ENCODE measurements around the gene DYSF.

The DYSF gene

DNA sequence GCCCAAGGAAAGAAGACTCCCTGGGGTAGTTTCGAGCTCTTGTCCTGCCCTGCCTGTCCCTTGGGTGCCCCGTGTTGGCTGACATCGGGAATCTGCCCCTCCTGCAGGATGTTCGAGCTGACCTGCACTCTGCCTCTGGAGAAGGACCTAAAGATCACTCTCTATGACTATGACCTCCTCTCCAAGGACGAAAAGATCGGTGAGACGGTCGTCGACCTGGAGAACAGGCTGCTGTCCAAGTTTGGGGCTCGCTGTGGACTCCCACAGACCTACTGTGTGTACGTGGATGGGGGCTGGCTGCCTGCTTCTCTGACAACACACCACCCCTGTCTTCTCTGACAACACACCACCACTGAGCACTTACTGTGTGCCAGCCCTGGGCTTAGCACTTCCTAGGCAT is 210.8 kb downstream of the DYSF start:
- no peak for DNase-seq

DNA sequence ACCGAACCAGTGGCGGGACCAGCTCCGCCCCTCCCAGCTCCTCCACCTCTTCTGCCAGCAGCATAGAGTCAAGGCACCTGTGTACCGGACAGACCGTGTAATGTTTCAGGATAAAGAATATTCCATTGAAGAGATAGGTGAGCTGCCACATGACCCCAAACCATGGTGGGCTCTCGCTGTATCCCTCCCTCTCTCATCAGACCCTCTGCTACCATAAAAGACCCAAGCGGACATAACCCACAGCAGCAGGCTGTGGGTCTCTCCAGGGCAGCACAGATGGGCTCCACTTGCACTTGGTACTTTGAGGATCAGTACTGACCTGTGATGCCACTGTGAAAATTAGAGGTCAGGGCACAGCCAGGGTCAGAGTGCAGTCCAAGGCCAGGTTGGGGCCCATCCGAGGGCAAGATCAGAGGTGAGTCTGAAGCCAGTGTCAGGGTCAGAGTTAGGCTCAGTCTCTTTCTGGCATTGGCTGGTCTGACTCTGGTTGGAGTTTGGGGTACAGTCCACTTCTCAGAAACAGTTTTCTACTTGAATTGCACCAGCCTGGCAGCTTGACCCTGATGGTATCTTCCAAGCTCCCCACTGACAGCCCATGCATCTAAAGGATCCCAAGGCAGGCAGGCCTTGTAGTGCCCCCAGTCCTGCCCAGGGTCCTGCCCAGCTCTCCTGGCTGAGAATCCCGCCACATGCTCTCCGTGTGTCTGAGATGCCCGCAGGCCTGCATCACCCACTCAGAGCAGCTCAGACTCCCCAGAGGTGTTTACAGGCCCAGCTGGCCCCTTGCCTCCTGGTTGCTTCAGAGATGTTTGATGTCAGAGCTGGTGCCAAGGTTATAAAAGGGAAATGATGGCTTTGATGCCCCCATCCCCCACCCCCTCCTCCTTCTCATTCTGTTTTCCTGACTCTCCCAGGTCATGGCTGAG is 212.1 kb downstream of the DYSF start:
- DNase-seq: no peak

DNA sequence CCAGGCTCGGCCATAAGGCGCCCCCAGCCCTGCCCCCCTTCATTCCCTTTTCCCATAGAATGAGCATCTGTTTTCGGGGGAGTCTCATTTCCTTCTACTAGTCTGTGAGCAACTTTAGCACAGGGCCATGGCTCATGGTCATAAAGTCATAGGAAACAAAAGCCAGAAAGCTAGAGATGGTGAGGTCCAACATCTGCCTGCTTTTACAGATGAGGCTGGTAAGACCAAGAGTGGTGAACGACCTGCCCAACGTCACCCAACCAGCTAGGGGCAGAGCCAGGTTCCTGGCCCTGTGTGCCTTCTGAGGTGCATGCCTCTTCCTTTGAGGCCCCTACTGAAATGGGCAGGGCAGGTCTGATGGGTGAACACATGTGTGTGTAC is 212.7 kb downstream of the DYSF start:
- no peak for DNase-seq

DNA sequence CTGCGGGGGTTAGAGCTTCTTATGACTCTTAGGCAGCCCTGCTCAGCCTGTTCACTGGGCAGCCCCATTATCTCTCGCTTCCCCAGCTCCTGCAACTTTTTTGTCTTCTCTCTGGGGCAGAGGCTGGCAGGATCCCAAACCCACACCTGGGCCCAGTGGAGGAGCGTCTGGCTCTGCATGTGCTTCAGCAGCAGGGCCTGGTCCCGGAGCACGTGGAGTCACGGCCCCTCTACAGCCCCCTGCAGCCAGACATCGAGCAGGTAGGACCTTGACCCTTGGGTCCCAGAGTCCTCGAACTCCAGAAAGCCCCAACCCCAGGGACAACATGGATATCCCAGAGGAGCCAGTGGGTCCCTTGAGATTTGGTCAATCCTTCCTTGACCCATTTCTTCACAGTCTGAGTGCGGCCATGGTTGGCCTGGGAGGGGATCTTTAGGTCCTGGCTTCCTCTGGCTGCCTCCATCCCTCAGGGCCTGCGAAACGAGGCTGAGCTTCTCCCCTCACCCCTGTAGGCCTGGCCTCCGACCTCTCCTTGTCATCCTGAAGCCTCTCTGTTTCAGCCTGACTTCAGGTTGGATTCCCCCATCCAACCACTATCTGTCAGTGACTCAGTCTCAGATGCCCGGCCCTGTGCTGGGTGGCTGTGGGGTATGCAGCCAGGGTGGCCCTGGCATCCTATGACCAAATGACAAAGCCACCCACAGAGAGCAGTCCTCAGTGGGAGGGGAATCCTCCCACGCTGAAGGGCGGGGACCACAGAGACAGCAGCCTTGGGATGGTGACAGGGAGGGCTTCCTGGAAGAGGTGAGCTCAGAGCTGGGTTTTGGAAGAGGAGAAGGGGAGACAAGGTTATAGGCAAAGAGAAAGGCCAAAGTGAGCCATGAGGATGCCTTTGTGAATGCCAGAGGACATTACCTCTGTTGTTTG is 214.2 kb downstream of the DYSF start:
- DNase-seq: no peak

DNA sequence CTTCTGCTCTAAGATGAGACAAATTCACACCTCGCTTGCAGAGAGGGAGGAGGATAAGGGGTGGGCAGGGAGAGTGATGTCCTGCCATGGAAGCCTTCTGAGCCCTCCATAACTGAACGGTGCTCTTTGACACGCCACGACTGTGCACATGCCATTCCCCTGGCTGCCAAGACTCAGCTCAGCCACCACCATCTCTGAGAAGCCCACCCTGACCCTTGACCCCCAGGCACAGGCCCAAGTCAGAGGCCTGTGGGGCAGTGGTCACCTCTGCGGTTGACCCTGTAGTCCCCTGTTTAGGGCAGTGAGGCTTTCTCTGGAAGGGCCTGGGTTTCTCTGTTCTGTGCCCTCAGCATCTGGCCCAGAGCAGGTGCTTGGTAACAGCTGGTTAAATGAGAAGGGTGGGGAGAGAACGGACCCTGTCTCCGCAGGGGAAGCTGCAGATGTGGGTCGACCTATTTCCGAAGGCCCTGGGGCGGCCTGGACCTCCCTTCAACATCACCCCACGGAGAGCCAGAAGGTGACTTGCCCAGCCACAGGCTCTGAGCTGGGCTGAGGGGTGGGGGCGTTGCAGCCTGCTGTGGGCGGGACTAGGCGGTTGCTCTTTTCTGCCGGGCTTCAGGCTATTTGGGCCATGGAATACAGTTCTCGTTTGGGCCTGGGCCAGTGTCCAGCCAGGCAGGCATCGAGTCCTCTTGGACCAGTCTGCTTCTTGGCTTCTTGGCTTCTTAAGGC is 215.1 kb downstream of the DYSF start:
- DNase-seq: no peak

DNA sequence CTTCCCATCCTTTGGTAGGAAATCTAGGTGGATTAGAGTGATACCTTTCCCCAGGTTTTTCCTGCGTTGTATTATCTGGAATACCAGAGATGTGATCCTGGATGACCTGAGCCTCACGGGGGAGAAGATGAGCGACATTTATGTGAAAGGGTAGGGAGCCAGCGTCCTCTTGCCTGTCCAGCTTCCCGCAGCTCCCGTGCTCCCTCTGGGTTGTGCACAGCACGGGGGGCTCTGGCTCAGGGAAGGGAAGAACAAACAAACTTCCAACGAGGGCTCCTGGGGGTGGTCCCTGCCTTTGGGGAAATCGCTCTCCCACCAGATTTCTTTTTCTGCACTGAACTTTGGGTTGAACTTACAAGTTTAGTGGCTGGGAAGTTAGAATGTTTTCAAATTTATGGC is 215.7 kb downstream of the DYSF start:
- no peak for DNase-seq

DNA sequence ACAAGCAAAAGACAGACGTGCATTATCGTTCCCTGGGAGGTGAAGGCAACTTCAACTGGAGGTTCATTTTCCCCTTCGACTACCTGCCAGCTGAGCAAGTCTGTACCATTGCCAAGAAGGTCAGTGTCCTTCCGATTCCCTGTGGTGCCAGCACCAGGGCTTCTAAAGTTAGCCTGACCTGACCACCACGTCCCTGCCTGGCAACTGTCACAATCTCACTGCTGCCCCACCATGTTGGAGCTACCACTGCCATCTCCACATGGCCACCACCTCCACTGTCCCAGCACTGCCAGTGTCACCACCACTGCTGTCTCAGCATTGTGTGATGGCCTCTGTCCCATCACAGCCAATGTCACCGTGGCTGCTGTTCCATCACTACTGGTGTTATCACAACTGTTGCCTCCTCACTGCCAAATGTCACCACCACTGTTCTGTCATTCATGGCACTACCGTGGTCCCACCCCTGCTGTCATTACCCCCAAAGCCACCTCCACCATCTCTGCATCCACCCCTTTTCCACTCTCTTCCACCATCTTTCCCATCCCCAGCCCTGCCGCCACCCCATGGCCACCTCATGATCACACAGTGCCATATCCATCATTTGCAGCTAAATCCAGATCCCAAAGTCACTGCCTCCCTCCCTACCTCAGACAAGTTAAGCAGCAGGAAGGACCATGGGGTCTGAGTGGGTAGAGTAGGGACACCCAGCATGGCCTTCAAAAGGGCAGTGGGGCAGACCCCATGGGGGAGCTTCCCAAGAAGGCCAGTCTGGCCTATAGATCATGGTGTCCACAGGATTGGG is 216.5 kb downstream of the DYSF start:
- no peak for DNase-seq

DNA sequence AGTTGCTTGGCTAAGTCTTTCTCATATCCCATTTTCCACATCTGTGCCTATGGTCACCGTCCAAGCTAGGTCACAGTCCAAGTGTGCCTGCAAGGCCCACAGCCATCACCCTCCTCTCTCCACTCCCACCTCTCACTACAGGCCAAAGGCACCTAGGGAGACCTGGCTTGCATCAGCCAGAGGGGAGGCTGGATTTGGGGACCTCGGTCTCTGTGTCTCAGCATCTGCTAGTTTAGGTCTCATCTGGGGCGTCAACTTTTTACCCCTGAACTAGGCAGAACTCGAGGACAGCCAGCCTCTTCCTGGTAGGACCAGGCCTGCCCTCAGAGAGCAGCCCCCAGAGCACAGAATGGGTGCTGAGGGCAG is 217.1 kb downstream of the DYSF start:
- DNase-seq: no peak

DNA sequence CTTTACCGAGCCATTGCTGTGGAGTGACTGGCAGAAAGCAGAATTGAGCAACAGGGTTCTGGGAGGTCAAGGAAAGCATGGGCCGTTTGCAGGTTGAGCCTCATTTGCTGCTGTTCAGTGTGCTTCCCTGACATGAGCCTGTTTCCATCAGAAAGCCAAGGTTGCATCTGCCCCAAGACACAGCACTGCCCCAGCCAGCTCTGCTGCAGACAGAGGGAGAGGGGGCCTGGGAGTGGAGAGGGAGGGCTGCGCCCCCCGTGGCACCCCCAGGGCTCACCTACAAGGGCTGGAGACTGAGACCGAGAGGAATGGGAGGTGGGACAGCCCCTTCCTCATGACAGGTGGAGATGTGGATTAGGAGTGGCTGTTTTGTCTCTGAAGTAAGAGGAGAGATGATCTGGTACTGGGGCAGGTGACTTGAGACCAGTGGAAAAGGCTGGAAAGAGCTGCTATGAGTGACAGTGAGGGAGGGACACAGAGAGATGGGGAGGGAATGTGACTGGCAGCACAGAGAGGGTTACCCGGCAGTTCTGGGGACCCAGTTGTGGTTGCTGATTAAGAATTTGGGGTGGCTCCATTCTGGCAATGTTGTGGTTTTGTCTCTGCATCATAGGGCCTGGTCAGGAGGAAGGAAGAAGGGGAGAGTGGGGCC is 218.0 kb downstream of the DYSF start:
- no peak for DNase-seq

DNA sequence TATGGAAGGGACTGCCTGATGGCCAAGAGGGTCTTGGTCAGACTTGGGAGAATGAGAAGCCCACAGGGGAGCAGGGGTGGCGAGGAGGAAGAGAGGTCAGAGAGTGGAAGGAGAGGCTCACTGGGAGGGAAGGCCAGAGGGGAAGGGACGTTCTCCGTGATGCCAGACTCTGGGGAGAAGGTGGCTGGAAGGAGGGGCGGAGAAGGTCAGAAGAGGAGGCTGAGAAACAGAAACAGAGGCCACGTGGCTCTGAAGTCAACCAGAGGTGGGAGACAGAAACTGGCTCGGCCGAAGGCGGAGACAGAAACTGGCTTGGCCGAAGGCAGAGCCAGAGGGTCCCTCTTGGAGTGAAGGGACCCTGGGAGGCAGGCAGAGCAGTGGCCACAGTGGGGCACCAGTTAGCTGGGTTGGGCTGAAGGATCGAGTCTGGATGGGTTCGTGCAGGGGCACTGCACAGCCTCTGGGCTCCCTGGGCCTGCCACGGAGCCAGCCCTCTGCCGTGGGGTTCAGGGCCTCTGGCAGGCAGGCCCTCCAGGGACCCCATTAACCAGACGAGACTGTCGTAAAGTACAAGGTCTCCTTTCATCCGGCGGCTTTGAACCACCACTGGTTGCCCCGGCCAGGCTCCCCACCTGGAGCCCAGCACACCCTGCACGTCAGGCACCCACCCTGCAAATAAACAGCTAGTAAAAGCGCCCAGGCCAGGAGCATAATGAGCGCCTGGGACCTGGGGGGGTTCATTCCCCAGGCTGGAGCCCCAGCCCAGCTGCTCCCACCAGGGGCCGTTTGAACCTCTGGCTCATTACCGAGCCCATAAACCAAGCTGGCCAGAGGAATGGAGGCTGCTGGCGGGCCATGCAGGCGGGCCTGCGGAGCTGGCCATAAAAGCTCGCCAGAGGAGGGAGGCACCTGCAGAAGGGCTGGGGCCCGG is 218.8 kb downstream of the DYSF start:
- DNase-seq: no peak

DNA sequence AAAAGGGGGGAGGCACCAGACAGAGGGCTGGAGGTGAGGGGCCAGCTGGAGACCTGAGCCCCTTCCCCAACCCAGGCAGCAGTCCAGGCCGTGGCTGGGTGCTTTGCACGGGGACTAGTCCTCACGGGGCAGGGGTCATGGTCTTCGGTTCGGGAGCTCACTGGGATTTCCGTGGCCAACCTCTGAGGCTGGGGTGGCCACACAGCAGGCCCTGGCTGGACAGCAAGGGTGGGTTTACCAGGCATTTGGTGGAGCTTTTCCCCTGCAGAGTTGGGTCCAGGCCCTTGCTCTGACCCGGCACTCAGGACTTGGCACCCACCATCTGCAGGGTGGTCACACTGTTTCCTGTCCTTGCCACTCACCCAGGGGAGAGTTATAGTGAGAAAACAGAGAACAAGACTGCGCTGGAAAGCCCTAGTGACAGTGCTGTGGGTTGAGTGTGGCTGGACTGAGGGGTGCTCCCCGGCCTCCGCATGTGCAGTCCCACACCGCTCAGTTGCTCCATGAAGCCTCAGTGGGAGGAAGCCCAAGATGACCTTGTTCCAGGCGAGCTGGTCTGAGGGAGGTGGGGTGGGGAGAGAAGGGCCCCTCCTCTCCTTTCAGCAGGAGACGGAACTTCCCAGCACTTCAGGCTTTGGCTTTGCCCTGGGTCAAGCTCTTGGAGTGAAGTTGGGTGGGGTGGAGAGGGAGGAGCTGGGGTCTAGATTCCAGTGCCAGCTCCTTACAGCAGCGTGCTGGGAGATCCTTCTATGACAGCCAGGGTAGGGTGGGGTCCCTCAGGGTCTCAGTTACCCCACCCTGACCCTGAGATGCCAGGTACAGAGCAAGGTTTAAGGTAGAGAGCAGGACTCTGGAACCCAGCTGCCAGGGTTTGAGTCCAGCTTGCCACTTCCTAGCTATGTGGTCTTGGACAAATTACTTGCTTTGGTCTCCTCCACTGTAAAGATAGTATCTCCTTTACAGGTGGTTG is 219.8 kb downstream of the DYSF start:
- DNase-seq: no peak

DNA sequence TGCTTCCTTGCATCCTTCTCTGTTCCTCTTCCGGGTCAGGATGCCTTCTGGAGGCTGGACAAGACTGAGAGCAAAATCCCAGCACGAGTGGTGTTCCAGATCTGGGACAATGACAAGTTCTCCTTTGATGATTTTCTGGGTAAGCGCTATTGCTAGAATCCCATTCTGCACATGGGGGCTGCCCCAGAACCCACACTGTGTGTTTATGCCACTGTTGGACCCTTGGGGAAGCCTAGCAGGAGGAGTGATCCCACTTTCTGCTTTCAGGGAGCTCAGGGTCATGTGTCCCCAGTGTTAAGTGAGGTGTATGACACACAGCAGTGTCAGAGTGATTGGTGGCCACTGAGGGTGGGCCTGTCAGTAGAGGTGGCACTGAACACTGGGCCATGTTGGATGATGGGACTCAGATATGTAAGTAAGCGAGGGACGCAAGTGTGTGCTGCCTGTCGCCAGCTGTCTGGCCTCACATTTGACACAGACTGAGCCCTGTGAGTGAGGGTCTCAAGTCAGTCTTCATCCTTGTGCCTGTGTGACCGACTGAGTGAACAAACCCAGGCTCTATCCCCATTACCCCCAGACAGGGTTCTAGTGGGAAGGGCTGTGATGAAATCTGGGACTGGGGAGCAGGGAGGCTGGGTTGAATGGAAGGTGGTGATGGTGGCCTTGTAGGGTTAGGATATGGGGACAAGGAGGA is 220.9 kb downstream of the DYSF start:
- no peak for DNase-seq

DNA sequence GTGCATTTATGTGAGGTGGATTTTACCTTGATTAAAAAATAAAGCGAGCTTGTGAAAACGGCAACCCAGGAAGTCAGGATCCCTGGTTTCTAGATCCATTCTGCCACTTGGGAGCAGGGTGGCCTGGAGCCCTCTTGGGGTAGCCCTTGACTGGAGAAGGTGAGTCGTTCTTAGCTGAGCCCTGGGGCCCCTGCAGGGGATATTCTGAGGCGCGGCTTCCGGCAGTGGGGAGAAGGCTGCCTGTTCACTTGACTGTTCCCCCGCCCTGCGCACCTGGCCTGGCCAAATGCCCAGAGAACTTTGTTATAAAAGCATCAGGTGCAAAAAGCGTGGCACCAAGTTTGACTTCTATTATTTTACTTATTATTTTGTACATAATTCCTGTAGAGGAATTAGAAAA is 221.9 kb downstream of the DYSF start:
- no peak for DNase-seq

DNA sequence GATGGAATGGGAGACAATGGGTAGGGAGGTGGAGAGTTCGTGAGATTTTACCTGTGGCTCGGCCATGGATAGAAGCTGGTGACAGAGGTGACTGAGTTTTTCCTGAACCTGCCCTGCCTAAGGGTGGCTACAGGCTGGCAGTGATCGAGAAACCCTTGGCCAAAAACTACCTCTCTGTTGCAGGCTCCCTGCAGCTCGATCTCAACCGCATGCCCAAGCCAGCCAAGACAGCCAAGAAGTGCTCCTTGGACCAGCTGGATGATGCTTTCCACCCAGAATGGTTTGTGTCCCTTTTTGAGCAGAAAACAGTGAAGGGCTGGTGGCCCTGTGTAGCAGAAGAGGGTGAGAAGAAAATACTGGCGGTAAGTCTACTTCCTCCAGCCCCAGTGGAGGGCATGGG is 225.5 kb downstream of the DYSF start:
- no peak for DNase-seq

DNA sequence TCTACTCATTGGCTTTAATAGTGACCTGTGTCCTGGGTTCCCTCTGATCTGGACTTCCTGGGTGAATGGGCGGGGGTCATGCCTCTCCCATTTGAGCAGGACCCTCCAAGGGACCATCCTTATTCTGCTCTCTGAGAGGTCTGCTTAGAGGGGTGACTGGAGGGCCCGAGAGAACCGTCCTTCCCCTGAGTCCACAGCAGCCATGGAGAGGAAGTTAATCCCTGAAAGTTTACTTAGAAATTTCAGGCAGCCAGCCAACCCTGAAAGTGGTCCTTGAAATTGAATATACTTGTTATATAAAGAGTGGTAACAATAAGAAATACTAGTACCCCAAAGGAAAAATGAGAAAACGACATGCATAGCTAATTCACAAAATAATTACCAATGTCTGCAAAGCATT is 226.1 kb downstream of the DYSF start:
- no peak for DNase-seq

DNA sequence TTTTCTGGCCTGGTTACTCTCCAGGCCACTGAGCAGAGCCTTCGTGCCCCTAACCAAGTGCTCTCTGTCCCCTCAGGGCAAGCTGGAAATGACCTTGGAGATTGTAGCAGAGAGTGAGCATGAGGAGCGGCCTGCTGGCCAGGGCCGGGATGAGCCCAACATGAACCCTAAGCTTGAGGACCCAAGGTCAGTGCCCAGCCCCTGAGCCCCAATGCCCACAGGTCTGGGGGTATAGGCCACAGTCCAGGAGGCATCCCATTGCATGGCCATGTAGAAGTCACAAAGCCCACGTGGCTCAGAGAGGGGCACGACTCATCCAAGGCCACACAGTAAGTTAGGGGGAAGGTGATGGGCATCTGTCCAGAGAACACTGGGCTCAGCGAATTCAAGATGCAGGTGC is 227.6 kb downstream of the DYSF start:
- DNase-seq: no peak

DNA sequence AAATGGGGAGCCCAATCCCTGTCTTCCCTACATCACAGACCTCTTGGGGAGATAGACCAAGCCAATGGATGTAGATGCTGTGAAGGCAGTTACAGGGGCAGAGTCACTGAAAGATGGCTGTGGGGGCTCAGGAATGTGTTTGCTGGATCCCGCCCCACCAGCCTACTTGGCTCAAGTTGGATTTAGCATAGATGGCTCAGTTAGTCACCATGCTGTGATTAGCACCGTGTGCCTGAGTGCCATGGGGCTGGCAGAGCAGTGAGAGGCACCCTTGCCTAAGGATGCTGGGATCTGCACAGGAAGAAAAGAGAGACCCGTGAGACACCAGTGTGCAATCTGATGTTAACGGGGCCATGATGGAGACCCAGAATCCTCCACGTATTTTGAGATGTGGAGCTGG is 228.3 kb downstream of the DYSF start:
- DNase-seq: no peak

DNA sequence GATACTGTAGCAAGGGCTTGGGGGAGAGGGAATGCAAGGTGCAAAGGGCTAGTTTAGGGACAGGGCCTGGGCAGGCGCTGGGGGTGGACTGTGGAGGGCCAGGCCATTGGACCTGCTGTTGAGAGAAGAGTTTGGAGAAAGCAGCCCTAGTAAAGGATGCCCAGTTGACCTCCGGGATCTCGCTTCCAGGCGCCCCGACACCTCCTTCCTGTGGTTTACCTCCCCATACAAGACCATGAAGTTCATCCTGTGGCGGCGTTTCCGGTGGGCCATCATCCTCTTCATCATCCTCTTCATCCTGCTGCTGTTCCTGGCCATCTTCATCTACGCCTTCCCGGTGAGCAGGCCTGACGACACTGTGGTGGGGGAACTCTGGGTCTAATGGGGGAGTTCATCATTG is 229.0 kb downstream of the DYSF start:
- no peak for DNase-seq

DNA sequence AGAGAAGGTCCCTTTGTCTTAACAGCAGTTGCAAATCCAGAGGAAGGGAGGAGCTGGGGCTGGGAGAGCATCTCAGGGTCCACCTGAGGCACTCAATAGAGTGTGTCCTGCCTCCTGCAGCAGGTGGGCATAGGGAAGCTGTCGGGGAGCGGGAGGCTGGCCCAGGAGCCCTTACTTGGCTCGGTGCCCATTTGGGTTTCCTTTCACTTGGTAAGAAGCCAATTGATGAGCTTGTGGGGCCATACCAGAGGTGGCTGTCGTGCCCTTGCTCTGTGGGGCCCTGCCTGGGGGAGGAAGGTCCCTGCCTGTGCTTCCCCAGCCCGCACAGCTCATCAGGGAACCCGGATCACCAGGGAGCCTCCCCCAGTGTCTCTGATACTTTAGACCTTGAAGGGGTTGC is 229.7 kb downstream of the DYSF start:
- no peak for DNase-seq

All from CD4-positive, alpha-beta T cell treated with Interleukin-12 subunit alpha and Interleukin-12 subunit beta, for 1 hour (primary cell).